GM06990 (cell line): ENCODE results near the gene ZNF354C.

Experiments
- DNase-seq: peaks from one replicate; pipeline ENCODE4 v3.0.0-alpha.2; 2011; ENCODE audit not compliant: insufficient read length; ENCODE audit errors: extremely low read depth
- H3K27me3 ChIP-seq: replicated peaks from 2 replicates; pipeline ENCODE4 v1.6.0; 2011; ENCODE audit warnings: low read length; ENCODE audit not compliant: control insufficient read depth, insufficient read depth
- H3K36me3 ChIP-seq: 2 replicates; pipeline ENCODE4 v1.5.1; 2011; ENCODE audit warnings: low read length; ENCODE audit not compliant: control insufficient read depth, insufficient read depth
- H3K4me3 ChIP-seq: replicated peaks from 2 replicates; pipeline ENCODE4 v1.5.1; 2011; ENCODE audit warnings: low read depth, mild to moderate bottlenecking, control low read depth, low read length
- TF ChIP-seq, protein P1 (sequence below): IDR thresholded peaks from 2 replicates; pipeline ENCODE4 v1.5.1; 2011; ENCODE audit warnings: low read length, control low read depth, mild to moderate bottlenecking, inconsistent platforms; ENCODE audit not compliant: insufficient read depth, poor library complexity, severe bottlenecking

The ZNF354C gene

DNA sequence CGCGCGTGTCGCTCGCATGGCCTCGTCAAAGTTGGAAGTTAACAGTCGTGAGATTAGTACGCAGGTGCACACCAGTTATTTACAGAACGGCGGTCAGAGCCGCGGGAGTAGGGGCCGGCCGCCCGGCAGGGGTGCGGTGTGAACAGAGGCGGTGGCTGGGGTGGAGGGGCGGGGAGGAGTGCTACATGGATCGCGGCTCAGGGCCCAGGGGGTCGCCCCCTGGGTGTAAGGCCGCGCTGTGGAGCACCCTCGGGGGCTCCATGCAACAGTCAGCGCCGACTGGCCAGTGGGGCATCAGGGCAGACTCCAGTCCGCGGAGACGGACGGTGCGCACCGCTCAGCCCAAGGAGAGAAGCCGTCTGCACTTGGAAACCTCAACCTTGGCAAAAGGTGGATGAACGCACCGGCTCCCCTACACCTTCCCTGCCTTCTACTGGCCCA, 60.3 kb downstream of the ZNF354C start:
- TF ChIP-seq, protein P1, sequence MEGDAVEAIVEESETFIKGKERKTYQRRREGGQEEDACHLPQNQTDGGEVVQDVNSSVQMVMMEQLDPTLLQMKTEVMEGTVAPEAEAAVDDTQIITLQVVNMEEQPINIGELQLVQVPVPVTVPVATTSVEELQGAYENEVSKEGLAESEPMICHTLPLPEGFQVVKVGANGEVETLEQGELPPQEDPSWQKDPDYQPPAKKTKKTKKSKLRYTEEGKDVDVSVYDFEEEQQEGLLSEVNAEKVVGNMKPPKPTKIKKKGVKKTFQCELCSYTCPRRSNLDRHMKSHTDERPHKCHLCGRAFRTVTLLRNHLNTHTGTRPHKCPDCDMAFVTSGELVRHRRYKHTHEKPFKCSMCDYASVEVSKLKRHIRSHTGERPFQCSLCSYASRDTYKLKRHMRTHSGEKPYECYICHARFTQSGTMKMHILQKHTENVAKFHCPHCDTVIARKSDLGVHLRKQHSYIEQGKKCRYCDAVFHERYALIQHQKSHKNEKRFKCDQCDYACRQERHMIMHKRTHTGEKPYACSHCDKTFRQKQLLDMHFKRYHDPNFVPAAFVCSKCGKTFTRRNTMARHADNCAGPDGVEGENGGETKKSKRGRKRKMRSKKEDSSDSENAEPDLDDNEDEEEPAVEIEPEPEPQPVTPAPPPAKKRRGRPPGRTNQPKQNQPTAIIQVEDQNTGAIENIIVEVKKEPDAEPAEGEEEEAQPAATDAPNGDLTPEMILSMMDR: no peak
- no peak overlapping the region for H3K4me3 ChIP-seq
- no peak for DNase-seq
- H3K36me3 ChIP-seq: no peaks in the 10 kb centered on the region
- no peaks in the 10 kb centered on the region for H3K27me3 ChIP-seq

DNA sequence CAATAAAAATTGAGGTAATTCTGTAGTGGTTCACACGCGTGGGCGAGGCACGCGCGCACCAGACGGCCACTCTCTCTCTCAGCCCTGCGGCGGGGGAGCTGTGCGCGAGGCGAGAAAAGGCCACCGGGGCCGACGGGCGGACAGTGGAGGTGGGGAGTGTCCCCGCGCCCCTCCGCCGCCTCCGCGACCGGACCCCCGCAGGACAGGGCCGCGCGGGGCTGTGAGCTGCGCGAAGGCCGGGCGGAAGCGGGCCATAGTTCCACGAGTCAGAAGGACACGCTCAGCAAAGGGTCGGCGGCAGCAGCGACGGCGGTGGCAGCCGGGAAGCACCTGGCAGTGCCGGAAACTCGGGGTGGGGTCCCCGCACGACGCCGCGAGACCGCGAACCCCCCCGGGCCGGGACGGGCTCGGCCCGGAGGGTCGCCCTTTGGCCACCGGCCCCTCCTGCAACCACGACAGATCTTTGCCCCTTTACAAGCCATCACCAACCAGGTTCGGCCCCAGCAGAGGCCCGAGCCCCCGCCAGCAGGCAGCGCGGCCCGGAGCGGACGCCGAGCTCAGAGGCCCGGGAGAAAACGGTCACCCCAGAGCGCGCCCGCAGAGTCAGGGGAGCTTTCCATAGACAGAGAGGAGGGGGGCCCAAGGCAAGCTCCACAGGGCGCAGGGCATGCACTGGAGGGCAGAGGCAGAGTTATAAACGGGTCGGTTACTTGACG, 60.9 kb downstream of the ZNF354C start:
- H3K36me3 ChIP-seq: no peaks in the 10 kb centered on the region
- no peak for DNase-seq
- H3K4me3 ChIP-seq: no peak overlapping the region
- TF ChIP-seq, protein P1: no peak
- H3K27me3 ChIP-seq: no peaks in the 10 kb centered on the region

DNA sequence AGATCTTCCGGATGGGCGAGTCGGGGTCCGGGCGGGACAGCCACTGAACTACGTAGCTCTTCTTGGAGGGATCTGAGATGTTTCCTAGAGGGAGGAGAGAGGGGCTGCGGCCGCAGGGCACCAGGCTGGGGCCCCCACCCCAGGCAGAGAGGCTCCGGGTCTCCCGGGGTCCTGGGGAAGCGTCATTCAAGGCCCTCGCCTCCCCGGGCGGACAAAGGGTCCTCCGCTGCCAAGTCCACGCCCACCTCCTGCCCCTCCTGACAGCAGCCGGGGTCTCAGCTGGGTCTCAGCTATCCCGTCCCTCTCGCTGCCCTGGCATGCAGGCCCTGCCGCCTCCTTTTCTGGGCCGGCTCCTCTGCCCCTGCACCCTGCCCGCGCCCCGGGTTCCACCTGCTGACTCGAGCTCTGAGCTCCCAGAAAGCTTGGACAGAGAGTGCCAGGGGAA, 61.5 kb downstream of the ZNF354C start:
- DNase-seq: no peak
- TF ChIP-seq, protein P1: no peak
- no peaks in the 10 kb centered on the region for H3K27me3 ChIP-seq
- no peak overlapping the region for H3K4me3 ChIP-seq
- no peaks in the 10 kb centered on the region for H3K36me3 ChIP-seq

DNA sequence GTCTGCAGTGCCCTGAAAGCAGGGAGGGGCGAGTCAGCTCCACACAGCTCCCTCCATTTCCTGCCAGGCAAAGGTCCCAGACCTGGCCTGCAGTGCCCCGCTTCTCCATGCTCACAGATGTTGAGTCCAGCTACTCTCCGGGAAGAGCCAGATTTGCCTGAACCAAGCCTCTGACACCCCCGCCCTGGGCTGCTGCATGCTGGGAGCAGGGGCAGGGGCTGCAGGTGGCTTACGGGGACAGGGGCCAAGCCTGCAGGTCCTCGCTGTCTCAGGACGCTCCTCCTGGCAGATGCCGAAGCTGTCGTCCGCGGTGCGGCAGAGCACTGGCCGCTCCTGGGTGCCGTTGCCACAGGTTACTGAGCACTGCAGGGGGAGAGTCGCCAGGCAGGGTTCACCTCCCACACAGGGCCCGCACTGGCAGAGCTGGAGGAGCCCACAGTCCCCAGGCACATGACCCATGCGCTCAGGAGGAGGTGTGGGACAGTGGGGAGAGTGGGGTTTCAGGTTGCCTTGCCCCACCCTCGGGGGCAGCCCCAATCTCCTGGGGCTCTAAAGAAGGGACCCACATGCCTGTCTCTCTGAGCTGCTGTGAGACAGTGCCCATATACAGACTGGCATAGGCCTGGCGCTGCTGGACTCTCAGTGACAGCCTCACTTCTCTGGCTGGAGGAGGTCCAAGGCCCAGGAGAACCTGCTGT, 62.4 kb downstream of the ZNF354C start:
- no peak for DNase-seq
- H3K27me3 ChIP-seq: no peaks in the 10 kb centered on the region
- TF ChIP-seq, protein P1: no peak
- H3K4me3 ChIP-seq: no peak overlapping the region
- H3K36me3 ChIP-seq: no peaks in the 10 kb centered on the region

DNA sequence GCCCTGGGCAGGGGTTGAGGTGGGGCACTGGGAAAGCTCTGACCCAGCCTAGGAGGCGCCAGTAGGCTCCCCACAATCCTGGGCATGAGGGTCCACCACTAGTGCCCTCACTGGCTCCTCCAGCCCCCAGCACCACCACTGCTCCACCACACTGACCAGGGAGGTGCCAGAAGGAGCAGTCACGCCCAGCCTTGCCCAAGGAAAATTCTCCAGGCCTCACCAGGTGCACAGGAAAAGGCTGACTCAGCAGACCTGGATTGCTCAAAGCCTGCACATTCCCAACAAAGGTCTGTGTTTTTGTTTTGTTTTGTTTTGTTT, 62.9 kb downstream of the ZNF354C start:
- Histone ChIP-seq H3K4me3 (no peak overlapping the region), H3K36me3 (no peaks in the 10 kb centered on the region), H3K27me3 (no peaks in the 10 kb centered on the region)
- no peak for DNase-seq
- TF ChIP-seq, protein P1: no peak
